Measurements from ENCODE around the gene POLD2. TPM values are rescaled to one million over a fixed set of nuclear protein-coding genes. Genes with fewer than 3 reads are reported as not detected.

Gene POLD2
- total RNA-seq, 4 donors from 2014 or later, result 19.7 to 45.6 (median 21.0) TPM

- no peak for TF ChIP-seq CTCF (IDR thresholded peaks at IDR 0.05; ENCODE audit: low read depth)
These were observed 56.0 kb downstream of the POLD2 start for GRCh38 chr7:44067064-44067951.

GRCh38 chr7:44066494-44067063, 56.8 kb downstream of the POLD2 start:
- TF ChIP-seq CTCF (IDR thresholded peaks at IDR 0.05; ENCODE audit: low read depth), result no peak

- no peak for TF ChIP-seq CTCF (IDR thresholded peaks at IDR 0.05; ENCODE audit: low read depth)
These were observed 57.3 kb downstream of the POLD2 start for GRCh38 chr7:44066111-44066460.

- no peak for TF ChIP-seq CTCF (IDR thresholded peaks at IDR 0.05; ENCODE audit: low read depth)
These were observed 57.8 kb downstream of the POLD2 start, which contains the start of gene PGAM2 for GRCh38 chr7:44065431-44066110. TSS of gene PGAM2 (minus strand) at chr7:44065567. CDS start at chr7:44065529, 38 bp downstream.

- TF ChIP-seq CTCF (IDR thresholded peaks at IDR 0.05; ENCODE audit: low read depth), result no peak
These were observed 58.4 kb downstream of the POLD2 start for GRCh38 chr7:44064791-44065430.

Small RNA genes within 50 kb of the gene (small RNA-seq; reads per million reads assigned to genes)
- gene RNA5SP230, result not detected

Other genes with a start within 250 kb of the POLD2 start
- gene URGCP, start 217.0 kb downstream of the POLD2 start, total RNA-seq, result 10 to 100 TPM; 16.7 to 29.1 (median 26.1) TPM
- 10 to 100 TPM; 16.6 to 39.0 (median 25.9) TPM for gene UBE2D4, start 197.1 kb downstream of the POLD2 start, total RNA-seq
- gene SPDYE1, start 125.7 kb downstream of the POLD2 start, total RNA-seq, result not detected
- 100 to 1,000 TPM in 2 of 4 donors, 10 to 100 TPM in 2; 62.3 to 133 (median 103) TPM for gene DBNL, start 78.8 kb downstream of the POLD2 start, total RNA-seq
- 1 to 10 TPM in 1 of 4 donors, not detected in 3; 4.3 TPM for gene PGAM2, start 58.0 kb downstream of the POLD2 start, total RNA-seq
- 10 to 100 TPM in 3 of 4 donors, 1 to 10 TPM in 1; 6.5 to 85.5 (median 20.2) TPM for gene POLM, start 41.0 kb downstream of the POLD2 start, total RNA-seq
- 100 to 1,000 TPM in 3 of 4 donors, 10 to 100 TPM in 1; 90.2 to 183 (median 162) TPM for gene AEBP1, start 19.2 kb downstream of the POLD2 start, total RNA-seq
- not detected for gene MYL7, start 17.8 kb upstream of the POLD2 start, total RNA-seq
- gene GCK, start 65.9 kb upstream of the POLD2 start, total RNA-seq, result 1 to 10 TPM in 1 of 4 donors, under 1 TPM in 2, not detected in 1; 0.22 to 8.1 (median 0.85) TPM
- 10 to 100 TPM; 43.3 to 50.7 (median 49.7) TPM for gene YKT6, start 77.4 kb upstream of the POLD2 start, total RNA-seq
- gene CAMK2B, start 202.0 kb upstream of the POLD2 start, total RNA-seq, result 1 to 10 TPM in 2 of 4 donors, under 1 TPM in 2; 0.44 to 5.1 (median 0.81) TPM